Motor neuron (in vitro differentiated cells): Measurements from ENCODE around the gene PHYH. TPM values are rescaled to one million over a fixed set of nuclear protein-coding genes. Genes with fewer than 3 reads are reported as not detected.
"Not testable (repeated sequence)": the region's sequence is repeated elsewhere in the genome, so short reads cannot be mapped to it uniquely, and the experiment has no call there.

Experiments used
- ATAC-seq, 8 experiments: fragments of 200-7000 bp; cut with Tn5 transposase; replicated peaks in 6 of 8; 2 replicates each; pipeline ENCODE4 v1.8.0; 2021; ENCODE audit warnings: mild to moderate bottlenecking in 8 of 8, moderate library complexity in 8 of 8
- H3K27ac ChIP-seq, 2 donors: fragments of 250-450 bp; sonication (Bioruptor Pico); 2 replicates each; pipeline ENCODE4 v1.9.0; 2021; ENCODE audit warnings: antibody characterized with exemption in 2 of 2, mild to moderate bottlenecking in 2 of 2, moderate library complexity in 1 of 2
- H3K4me1 ChIP-seq, 2 donors: fragments of 250-450 bp; sonication (Bioruptor Pico); replicated peaks in 1 of 2; 2 replicates each; pipeline ENCODE4 v1.6.1; 2021; ENCODE audit warnings: antibody characterized with exemption in 2 of 2, mild to moderate bottlenecking in 2 of 2, moderate library complexity in 1 of 2
- H3K4me3 ChIP-seq, 5 donors: fragments of 250-450 bp; sonication (Bioruptor Pico); 2 replicates each; pipeline ENCODE4 v1.9.0; 2021; ENCODE audit warnings: antibody characterized with exemption in 5 of 5, mild to moderate bottlenecking in 5 of 5, moderate library complexity in 4 of 5
- WGBS, 10 experiments: fragments of 450-650 bp; shearing (Covaris generic); methylation state at CpG; one replicate each; pipeline ENCODE4 v1.0.0; 2022; 5-methylcytosine and 5-hydroxymethylcytosine counted together
- in situ Hi-C, 9 experiments: fragments of 400-800 bp; cut with MboI; loops; one replicate each; pipeline ENCODE4 v1.15.0; 2021; ENCODE audit warnings: low sequenced_read_pairs in 9 of 9, low pct_unique_long_range_greater_than_20kb in 2 of 9; ENCODE audit not compliant: unreplicated experiment in 9 of 9
- total RNA-seq, 8 experiments: library from RNA; unstranded; fragments of 300-600 nt; gene quantifications; 2 replicates each; pipeline versions ENCODE4 v1.2.3 to v1.2.4, GENCODE V29; 2022

The PHYH gene
- total RNA-seq, 8 experiments from 2014 or later, result 8.8 to 26.4 (median 19.3) TPM

DNA sequence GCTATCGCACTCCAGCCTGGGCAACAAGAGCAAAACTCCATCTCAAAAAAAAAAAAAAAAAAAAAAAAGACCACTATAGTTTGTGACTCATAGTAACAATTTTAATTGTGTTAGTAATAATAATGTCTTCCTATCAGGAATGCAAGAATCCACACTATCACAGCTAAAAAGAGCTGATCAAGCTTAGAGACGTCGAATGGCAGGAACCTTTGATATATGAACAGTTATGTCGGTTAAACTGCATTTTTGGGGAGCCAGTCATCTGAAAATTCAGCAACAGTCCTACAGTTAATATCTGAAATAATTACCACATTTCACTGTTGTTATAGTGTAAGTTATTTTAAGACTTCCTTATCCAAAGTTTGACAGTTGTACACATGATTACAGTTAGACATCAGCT is 8.8 kb downstream of the PHYH start:
- in situ Hi-C loops, result no loop called here
- 0 to 100% (median 90%) methylated on average over 1 to 4 of the region's 4 CpGs; no CpG with 5 or more reads in 2 of the 10 experiments for WGBS, 10 experiments
- Histone ChIP-seq H3K4me3 (no peak overlapping the region), H3K27ac (no peak overlapping the region), H3K4me1 (peaks cover 0 to 4% of the 10 kb centered on the region in 2 donors)
- ATAC-seq, result no peak

DNA sequence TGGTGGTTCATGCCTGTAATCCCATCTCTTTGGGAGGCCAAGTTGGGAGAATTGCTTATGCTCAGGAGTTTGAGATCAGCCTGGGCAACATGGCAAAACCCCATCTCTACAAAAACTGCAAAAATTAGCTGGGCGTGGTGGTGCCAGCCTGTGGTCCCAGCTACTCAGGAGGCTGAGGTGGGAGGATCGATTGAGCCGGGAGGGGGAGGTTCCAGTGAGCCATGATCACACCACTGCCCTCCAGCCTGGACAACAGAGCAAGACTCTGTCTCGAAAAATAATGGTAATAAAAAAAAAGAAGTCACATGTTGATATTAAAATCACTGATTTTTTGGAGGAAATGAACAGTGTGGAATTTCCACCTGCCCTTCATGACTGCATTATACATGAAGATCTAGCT is 15.8 kb downstream of the PHYH start:
- no peak for ATAC-seq
- WGBS, 10 experiments, result 70 to 100% (median 86%) methylated on average over 1 to 4 of the region's 4 CpGs; no CpG with 5 or more reads in 4 of the 10 experiments

DNA sequence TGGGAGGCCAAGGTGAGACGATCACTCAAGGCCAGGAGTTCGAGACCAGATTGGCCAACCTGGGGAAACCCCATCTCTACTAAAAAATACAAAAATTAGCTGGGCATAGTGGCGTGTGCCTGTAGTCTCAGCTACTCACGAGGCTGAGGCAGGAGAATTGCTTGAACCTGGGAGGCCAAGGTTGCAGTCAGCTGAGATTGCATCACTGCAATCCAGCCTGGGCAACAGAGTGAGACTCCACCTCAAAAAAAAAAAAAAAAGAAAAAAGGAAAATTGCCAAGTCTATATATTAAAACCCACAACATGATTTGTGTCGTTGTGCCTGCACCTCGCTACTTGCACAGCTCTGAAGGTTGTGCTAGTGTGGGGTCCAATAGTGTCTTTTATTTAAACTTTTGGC is 17.5 kb downstream of the PHYH start:
- in situ Hi-C loops, result loop anchor here in 1 of 9 experiments (10.0 kb wide), 1 partner anchor 68 kb away; no protein-coding TSS in a partner anchor
- not testable (repeated sequence) for H3K27ac ChIP-seq, H3K4me1 ChIP-seq, H3K4me3 ChIP-seq, ATAC-seq
- WGBS, 10 experiments, result 67 to 100% (median 95%) methylated on average over 1 to 3 of the region's 6 CpGs

More for the DNA sequence above, 15.8 kb downstream of the PHYH start:
- no peak overlapping the region for H3K27ac ChIP-seq
- no peak overlapping the region for H3K4me3 ChIP-seq
- in situ Hi-C loops, result loop anchor here in 1 of 9 experiments (10.0 kb wide), 1 partner anchor 69 kb away; no protein-coding TSS in a partner anchor
- H3K4me1 ChIP-seq, result no peaks in the 10 kb centered on the region

DNA sequence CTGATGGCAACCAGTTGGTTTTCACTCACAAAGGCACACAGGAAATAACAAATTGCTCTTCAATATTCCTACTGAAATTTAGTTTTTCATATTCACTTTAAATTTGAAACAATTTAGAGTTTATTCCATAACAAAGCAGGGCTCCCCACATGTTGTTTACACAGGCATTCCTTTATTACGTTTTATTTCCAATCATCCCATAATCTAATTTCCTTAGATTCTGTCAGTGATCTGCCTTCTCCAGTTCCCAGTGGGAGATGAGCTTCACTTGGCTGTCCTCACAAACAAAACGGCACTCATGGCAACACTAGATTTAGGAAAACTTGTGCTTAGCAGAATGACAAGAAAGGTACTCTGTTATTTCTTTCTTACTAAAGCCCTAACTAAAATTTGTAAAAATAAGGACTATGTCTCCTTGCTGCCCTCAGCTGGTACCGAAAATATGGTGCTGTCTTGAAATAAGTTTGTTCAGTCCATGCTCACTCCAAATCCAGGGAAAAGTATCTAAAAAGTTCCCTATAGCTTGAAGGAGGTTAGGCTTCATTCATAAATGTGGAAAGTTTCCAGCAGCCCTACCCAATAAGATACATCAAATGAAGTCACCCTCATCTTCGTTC is 23.0 kb downstream of the PHYH start:
- in situ Hi-C loops, result no loop called here
- no peak overlapping the region for H3K4me3 ChIP-seq
- no peak for ATAC-seq
- 36 to 100% (median 66%) methylated on average over 2 to 4 of the region's 4 CpGs for WGBS, 10 experiments
- peaks cover 2 to 4% of the 10 kb centered on the region in 2 donors for H3K4me1 ChIP-seq
- no peak overlapping the region for H3K27ac ChIP-seq

DNA sequence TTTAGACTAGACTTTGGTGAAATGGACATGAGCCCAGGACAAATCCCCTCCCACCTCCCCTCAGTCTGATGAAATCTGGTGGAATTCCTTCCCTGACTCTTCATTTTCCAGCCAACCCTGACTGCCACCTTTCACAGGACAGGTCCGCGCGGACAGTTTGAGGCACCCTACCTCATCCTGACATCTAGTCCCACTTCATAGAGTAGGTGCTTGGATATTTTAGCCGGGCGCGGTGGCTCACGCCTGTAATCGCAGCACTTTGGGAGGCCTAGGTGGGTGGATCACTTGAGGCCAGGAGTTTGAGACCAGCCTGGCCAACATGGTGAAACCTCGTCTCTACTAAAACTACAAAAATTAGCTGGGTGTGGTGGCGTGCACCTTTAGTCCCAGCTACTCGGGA is 23.7 kb downstream of the PHYH start:
- ATAC-seq, in situ Hi-C loops: not testable (repeated sequence)
- 90 to 100% (median 100%) methylated on average over 1 to 6 of the region's 11 CpGs; no CpG with 5 or more reads in 2 of the 10 experiments for WGBS, 10 experiments

DNA sequence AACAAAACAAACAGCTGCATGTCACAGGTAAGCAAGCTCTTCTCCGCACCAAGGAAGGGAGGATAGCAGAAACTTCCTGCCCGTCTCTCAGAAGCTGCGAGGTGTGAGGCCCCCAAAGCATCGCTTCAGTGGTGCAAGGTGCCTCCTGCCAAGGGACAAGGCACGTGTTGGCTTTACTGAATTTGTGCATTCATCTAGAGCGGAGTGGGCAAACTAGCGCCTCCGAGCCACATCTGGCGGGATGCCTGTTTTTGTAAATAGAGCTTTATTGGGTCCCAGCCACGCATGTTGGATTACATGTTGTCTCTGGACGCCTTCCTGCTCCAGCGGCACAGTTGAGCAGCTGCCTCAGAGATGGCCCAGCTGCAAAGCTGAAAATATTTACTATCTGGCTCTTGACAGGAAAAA is 27.7 kb downstream of the PHYH start:
- peak in 3 of 8 experiments; percentile 29 to 92 (median 56) for ATAC-seq
- Histone ChIP-seq H3K4me3 (no peak overlapping the region), H3K27ac (no peak overlapping the region), H3K4me1 (peaks cover 2 to 7% of the 10 kb centered on the region in 2 donors)
- 3 to 100% (median 88%) methylated on average over 1 to 11 of the region's 12 CpGs; no CpG with 5 or more reads in 3 of the 10 experiments for WGBS, 10 experiments
- in situ Hi-C loops, result no loop called here

More for the DNA sequence above, 23.7 kb downstream of the PHYH start:
- H3K27ac ChIP-seq, H3K4me1 ChIP-seq, H3K4me3 ChIP-seq: not testable (repeated sequence)

DNA sequence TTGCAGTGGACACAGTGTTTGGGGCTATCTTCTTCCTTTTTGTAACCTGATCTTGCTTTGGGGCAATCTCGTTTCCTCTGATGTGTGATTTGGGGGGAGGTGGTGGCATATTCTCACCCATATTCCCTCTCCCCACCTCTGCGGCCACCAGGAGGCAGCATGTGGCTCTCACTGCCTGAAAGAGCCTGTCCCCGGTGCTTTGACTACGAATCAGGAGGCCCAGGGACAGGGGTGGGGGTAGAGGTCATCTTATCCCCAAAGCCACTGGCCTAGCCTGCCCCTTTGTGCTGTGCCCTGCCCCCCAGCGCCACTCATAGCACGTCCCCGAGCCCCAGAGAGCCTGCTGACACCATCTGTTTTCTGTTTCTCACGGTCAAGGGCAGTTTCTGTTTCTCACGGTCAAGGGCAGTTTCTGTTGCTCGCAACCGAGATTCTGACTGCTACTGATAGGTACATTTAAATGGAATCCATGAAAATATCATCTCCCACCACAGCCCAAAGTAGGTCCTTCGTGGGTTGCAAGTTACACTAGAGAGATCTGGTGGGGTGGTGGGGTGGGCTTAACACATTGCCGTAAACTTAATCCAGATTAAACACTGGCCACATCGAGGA is 28.2 kb downstream of the PHYH start:
- WGBS, 10 experiments, result 0 to 100% (median 46%) methylated on average over 1 to 3 of the region's 14 CpGs; no CpG with 5 or more reads in 6 of the 10 experiments
- H3K4me3 ChIP-seq, result no peak overlapping the region
- ATAC-seq, result peak in 4 of 8 experiments; percentile 22 to 71 (median 28)
- in situ Hi-C loops, result no loop called here
- H3K27ac ChIP-seq, result no peak overlapping the region
- peaks cover 2 to 7% of the 10 kb centered on the region in 2 donors for H3K4me1 ChIP-seq

DNA sequence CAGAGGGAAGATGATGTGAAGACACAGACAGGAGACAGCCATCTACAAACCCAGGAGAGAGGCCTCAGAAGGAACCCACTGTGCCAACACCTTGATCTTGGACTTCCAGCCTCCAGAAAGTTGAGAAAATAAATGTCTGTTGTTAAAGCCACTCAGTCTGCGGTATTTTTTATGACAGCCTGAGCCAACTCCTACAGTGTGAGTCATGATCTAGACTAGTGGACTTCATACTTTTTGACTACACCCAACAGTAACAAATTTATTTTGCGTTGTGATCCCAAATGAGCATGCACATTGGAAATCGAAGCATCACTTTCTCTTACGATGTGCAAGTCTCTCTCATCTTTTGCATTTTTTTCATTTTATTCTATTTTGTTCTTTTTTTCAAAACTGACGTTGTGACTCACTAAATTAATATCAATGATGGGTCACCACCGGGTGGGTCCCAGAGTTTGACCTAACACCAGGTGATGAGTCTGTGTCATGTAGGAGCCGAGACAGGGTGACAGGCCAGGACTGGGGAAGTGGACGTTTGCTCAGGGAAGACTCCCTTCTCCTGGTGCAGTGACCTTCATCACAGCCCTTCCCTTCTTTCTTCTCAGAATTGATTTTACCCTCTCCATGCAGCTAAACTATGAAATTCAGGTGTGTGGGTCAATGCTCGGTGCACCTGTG is 28.9 kb downstream of the PHYH start:
- peak in 2 of 8 experiments; percentile 95 to 96 for ATAC-seq
- WGBS, 10 experiments, result 17 to 100% (median 92%) methylated on average over 3 to 8 of the region's 9 CpGs
- in situ Hi-C loops, result no loop called here
- Histone ChIP-seq H3K4me1 (peaks cover 2 to 7% of the 10 kb centered on the region in 2 donors), H3K27ac (no peak overlapping the region), H3K4me3 (no peak overlapping the region)

DNA sequence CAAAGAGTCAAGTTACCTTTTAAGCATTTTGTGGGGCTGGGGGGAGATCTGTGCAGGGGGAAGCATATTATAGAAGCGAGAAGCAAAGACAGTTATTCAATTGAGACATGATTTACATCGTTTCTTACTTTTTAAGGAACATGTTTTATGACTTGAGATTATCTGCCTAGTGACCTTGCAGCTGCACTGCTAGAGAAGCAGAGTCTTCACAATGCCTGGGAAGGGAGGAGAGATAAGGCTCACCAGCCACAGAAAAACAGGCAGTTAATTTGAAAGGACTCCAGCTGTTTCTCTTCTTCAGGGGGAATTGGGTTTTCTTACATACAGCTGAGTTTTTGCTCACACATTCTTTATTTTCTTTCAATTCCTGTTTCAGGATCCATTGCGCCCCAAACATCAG is 31.0 kb downstream of the PHYH start:
- 0 to 47% (median 19%) methylated on average over 1 to 3 of the region's 3 CpGs for WGBS, 10 experiments
- in situ Hi-C loops, result no loop called here

DNA sequence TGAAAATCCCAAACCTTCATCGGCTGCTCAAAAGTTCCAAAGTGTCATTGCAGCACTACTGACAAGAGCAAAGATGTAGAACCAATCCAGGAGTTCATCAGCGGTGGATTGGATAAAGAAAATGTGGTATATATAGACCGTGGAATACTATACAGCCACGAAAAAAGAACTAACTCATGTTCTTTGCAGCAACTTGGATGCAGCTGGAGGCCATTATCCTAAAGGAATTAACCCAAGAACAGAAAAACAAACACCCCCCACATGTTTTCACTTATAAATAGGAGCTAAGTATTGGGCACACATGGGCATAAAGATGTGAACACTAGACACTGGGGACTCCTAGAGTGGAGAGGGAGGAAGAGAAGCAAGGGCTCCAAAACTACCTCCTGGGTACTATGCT is 31.6 kb downstream of the PHYH start:
- WGBS, 10 experiments, result 0 to 100% (median 66%) methylated on average over 1 to 4 of the region's 4 CpGs
- Histone ChIP-seq H3K4me3 (no peak overlapping the region), H3K27ac (no peak overlapping the region), H3K4me1 (peaks cover 2 to 7% of the 10 kb centered on the region in 2 donors)
- ATAC-seq, result no peak
- in situ Hi-C loops, result no loop called here

More for the DNA sequence above, 31.0 kb downstream of the PHYH start:
- H3K4me1 ChIP-seq, result peaks cover 2 to 7% of the 10 kb centered on the region in 2 donors
- no peak overlapping the region for H3K4me3 ChIP-seq
- ATAC-seq, result no peak
- no peak overlapping the region for H3K27ac ChIP-seq

DNA sequence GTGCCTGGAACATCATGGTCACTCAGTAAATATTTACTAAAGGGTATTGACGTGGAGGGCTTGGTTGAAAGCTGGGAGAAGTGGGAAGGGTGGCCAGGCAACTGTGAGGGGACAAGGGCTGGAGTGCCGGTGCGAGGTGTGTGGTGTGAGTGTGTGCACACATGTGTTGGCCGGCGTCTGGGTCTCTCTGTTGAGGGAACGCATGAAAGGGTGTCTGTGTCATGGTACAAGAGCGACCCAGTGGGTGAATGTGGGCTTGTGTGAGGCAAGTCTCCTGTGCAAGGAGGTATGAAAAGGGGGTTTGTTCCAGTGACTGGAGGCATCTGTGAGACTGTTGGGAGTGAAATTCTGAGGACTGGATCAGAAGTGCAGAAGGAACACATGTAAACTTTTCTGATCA is 36.3 kb downstream of the PHYH start:
- no peak overlapping the region for H3K27ac ChIP-seq
- H3K4me1 ChIP-seq, result no peaks in the 10 kb centered on the region
- in situ Hi-C loops, result no loop called here
- no peak overlapping the region for H3K4me3 ChIP-seq
- ATAC-seq, result no peak
- 0 to 88% (median 63%) methylated on average over 1 to 6 of the region's 7 CpGs; no CpG with 5 or more reads in 4 of the 10 experiments for WGBS, 10 experiments

DNA sequence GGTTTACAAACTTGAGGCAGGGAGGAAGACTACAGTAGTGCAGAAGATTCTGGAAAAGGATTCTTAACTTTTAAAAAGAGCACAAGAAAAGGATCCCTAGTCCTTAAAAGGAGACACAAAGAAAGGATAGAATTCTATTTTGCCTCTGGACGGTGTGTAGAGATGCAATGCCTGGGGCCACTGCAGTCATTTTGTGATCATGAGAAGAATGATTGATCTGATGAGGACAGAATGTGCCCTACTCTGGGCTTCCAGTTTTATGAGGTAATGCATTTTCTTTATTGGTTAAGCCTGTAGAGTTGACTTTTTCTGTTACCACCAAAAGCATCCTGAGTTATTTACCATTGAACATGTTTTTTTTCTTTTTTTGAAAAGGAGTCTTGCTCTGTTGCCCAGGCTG is 37.4 kb downstream of the PHYH start:
- 85 to 100% (median 100%) methylated on average over 1 of the region's 1 CpG; no CpG with 5 or more reads in 5 of the 10 experiments for WGBS, 10 experiments
- in situ Hi-C loops, result no loop called here
- H3K4me1 ChIP-seq, result no peaks in the 10 kb centered on the region
- H3K4me3 ChIP-seq, result no peak overlapping the region
- no peak overlapping the region for H3K27ac ChIP-seq
- ATAC-seq, result no peak

DNA sequence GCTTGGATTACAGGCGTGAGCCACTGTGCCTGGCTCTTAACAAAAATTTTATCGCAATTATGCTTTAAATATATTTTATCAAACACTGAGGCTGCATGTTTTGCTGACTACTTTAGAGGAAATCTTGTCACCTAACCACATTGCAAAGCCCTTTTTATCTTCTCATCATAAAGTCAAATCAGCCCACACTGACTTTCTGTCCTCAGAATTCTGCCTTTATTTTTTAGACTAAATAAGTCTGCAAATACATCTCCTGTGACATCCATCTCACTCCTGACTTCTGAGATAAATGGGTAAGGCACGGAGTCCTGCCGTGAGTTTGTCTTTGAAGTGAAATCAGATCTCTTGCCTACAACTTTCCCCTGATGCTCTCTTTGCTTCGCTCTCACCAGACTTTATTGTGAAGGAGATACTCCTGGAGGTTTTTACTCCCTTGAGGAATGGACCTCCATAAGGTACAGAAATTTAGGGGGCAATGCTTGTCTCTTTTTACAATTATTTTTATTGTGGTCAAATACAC is 42.2 kb downstream of the PHYH start:
- no peak for ATAC-seq
- in situ Hi-C loops, result no loop called here
- WGBS, 10 experiments, result 20 to 79% (median 60%) methylated on average over 1 to 5 of the region's 5 CpGs
- no peak overlapping the region for H3K27ac ChIP-seq
- no peak overlapping the region for H3K4me3 ChIP-seq
- no peaks in the 10 kb centered on the region for H3K4me1 ChIP-seq
